ENCODE results near the gene TBC1D22A.

TBC1D22A gene

DNA sequence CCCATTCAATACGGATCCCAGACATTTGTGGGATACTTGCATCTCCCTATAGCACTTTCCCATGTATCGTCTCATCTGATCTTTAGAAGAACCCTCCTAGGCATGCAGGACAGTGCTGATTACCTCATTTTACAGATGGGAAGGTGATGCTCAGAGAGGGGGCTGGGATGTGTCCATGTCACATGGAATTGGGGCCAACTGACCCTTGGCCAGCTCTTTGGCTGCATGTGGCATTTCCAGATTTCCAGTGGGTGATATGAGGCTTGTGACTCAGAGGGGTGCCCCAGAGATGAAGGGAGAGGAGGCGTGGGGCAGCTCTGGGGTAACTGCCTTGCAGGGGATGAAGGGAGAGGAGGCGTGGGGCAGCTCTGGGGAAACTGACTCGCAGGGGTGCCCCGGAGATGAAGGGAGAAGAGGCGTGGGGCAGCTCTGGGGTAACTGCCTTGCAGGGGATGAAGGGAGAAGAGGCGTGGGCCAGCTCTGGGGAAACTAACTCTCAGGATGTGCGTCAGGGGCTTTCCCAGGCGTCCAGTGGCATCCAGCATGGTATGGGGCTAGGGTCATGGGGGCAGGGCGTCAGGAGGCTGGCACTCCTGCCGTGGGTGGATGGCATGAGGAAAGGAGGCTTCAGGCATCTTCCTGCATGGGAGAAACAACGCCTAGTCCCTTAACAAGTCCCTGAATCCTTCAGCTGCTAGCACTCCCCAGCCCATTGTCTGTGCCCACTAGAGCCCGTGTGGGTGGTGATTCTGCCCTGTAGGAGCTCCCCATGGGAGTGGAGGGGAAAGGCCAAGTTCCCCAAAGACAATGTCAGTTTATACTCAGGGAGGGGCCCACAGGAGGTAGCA lies 12.5 kb upstream of the TBC1D22A start:
- TF ChIP-seq, protein P1, sequence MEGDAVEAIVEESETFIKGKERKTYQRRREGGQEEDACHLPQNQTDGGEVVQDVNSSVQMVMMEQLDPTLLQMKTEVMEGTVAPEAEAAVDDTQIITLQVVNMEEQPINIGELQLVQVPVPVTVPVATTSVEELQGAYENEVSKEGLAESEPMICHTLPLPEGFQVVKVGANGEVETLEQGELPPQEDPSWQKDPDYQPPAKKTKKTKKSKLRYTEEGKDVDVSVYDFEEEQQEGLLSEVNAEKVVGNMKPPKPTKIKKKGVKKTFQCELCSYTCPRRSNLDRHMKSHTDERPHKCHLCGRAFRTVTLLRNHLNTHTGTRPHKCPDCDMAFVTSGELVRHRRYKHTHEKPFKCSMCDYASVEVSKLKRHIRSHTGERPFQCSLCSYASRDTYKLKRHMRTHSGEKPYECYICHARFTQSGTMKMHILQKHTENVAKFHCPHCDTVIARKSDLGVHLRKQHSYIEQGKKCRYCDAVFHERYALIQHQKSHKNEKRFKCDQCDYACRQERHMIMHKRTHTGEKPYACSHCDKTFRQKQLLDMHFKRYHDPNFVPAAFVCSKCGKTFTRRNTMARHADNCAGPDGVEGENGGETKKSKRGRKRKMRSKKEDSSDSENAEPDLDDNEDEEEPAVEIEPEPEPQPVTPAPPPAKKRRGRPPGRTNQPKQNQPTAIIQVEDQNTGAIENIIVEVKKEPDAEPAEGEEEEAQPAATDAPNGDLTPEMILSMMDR (IDR thresholded peaks at IDR 0.05; ENCODE audit: low read depth, low read length), result no peak
- H3K4me3 ChIP-seq (ENCODE audit: low read depth, low read length), result no peak overlapping the region

DNA sequence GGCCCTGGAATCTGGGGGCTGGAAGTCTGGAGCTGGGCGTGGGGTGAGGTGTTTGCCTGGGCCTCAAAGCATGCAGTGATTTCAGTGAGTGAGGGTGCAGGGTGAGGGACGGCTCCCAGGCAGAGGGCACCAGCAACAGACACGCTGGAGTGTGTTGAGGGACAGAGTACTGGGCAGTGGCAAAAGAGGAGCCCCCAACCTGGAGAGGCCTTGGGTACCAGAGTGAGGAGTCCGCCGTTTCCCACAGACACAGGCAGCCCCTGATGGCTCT lies 12.0 kb upstream of the TBC1D22A start:
- H3K4me3 ChIP-seq (ENCODE audit: low read depth, low read length), result no peak overlapping the region
- TF ChIP-seq, protein P1 (IDR thresholded peaks at IDR 0.05; ENCODE audit: low read depth, low read length), result no peak

DNA sequence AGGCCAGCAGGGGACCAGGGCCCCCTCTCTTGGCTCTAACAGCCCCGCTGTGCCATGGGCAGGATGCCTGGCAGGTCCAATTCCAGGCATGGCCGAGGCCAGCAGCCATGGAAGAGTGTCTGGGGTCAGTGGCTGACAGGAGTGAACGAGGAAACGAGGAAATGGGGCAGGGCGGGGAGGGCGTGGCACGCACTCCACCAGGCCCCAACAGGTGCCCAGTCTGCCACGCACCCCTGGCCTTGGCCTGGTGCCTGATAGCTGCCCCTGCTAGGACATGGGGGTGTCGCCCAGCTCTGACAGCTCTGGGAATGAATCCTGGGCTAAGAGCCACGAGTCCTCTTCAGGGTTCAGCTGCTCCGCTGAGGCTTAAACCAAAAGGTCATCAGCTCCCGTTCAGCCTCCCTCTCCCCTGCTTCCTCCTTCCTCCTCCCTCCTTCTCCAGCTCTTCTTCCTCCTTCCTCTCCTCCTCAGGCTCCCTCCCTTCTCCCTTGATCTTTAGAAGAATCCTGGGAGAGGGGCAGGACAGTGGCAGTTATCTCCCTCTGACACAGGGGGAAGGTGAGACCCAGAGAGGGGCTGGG lies 11.5 kb upstream of the TBC1D22A start:
- H3K4me3 ChIP-seq (ENCODE audit: low read depth, low read length), result no peak overlapping the region
- TF ChIP-seq, protein P1 (IDR thresholded peaks at IDR 0.05; ENCODE audit: low read depth, low read length), result no peak

DNA sequence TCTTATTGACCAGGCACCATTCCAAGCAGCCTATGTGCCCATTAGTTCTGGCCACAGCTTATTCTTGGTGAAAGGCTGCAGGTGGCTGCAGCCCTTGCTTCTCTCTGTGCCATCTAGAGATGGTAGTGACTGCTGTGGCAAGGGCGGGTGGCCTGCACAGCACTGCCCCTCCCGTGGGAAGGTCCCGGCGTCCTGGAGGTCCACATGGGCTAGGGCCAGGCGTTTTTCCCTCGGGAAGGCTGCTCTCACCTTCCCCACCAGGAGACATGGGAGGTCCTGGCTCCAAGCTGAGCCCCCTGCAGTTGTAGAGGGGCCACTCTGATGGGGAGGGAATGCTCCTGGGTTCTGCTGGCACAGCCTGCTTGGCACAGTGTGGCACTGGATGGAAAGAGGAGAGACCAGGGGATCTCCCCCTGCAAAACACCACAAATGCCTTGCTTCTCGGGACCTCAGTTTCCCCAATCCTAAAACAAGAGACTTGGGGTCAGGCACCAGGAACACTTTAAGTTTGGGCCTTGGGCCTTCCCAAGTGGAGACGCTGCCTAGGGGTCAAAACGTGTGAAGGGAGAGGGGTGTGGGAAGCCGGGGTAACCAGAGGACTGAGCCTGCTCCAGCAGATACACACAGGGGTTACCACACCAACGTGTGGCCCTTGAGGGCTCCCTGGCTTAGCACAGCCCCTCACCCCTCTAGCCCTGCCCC lies 10.0 kb upstream of the TBC1D22A start:
- H3K4me3 ChIP-seq (ENCODE audit: low read depth, low read length), result no peak overlapping the region
- TF ChIP-seq, protein P1 (IDR thresholded peaks at IDR 0.05; ENCODE audit: low read depth, low read length), result no peak

DNA sequence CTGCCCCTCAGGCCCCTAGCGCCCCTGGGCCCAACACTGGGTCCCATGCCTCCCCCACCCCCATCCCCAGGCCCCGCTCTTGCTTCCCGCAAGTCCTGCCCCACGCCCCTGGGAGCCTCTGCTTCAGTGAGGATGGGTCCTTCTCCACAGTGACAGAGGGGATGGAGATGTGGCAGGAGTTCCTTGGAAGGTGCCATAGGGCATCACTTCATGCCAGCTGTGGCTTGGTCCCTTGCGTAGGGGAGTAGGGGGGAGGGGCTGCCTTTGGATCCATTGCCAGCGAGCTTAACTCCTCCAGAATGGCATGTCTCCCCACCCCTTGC lies 9.5 kb upstream of the TBC1D22A start:
- TF ChIP-seq, protein P1 (IDR thresholded peaks at IDR 0.05; ENCODE audit: low read depth, low read length), result no peak
- H3K4me3 ChIP-seq (ENCODE audit: low read depth, low read length), result no peak overlapping the region

DNA sequence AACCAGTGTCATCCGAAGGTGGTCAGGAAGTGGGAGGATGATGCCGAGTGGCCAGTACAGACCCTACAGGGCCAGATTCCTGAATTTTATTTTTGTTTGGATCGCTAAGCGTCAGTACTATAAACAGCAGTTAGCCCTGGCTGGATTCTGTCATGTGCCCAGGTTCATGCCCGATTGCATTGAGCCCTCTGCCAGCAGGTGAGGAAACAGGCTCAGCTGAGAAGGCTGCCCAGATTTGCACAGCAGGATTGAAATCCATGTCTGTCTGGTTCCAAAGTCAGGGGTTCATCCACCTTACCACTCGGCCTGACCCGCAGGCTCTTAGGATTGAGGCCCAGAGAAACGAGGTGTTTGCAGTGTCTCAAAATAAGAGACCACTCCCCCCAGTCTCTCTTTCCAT lies 9.1 kb upstream of the TBC1D22A start:
- TF ChIP-seq, protein P1 (IDR thresholded peaks at IDR 0.05; ENCODE audit: low read depth, low read length), result no peak
- H3K4me3 ChIP-seq (ENCODE audit: low read depth, low read length), result no peak overlapping the region

DNA sequence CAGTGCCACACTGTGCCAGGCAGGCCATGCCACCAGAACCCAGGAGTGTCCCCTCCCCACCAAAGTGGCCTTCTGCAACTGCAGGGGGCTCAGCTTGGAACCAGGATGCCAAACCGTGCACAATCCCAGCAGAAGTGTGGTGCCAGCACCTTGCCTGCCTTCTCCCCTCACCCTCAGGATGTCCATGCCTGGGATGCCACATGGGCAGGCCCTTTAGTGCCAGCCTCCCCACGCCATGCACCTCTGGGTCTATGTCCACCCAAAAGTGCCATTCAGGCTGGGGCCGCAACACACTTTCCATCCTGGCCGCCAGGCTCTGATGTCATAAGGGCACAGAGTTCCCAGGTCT lies 8.7 kb upstream of the TBC1D22A start:
- TF ChIP-seq, protein P1 (IDR thresholded peaks at IDR 0.05; ENCODE audit: low read depth, low read length), result no peak
- H3K4me3 ChIP-seq (ENCODE audit: low read depth, low read length), result peak overlapping the region; percentile 25; the same call in 1 of the 2 replicates

Measured in WI38 (cell line).